K562 (cell line): ENCODE data around the gene CYTH1. TPM values are rescaled to one million over a fixed set of nuclear protein-coding genes. Genes with fewer than 3 reads are reported as not detected.

ENCODE experiments used
- ATAC-seq: fragments of 200-7000 bp; cut with Tn5 transposase; 3 replicates; pipeline ENCODE4 v1.9.1; 2020; ENCODE audit warnings: moderate library complexity
- BruUV-seq: library from RNA; stranded (reverse); fragments of 400-500 nt; replicated peaks from 2 replicates; lab custom pipeline; 2021; lab: Mats Ljungman, UMichigan
- CTCF ChIA-PET: fragments of 300-600 bp; formaldehyde crosslinking; extraction: SDS; loops from one replicate; lab custom pipeline; 2021; ENCODE audit warnings: low intra/inter-chr PET ratio; lab: Yijun Ruan, JAX
- POLR2A ChIA-PET: fragments of 300-600, 350-650 bp; sonication (Branson Sonifier 250); formaldehyde crosslinking; extraction: SDS; loops from one replicate; lab custom pipeline; 2021; ENCODE audit warnings: antibody characterized with exemption, inconsistent platforms; lab: Yijun Ruan, JAX
- DNase-seq, 4 experiments: peaks; one replicate each; pipeline versions ENCODE4 v3.0.0 to v3.0.0-alpha.2; 2011 to 2018; ENCODE audit warnings: low spot score in 3 of 4, mixed read lengths in 3 of 4; ENCODE audit errors: extremely low read depth in 1 of 4
- FAIRE-seq: peaks from 2 replicates; lab custom pipeline; 2011; peaks lifted over from hg19 to GRCh38; lab: Jason Lieb, UNC
- H2AFZ ChIP-seq: 2 replicates; pipeline ENCODE4 v1.6.0; 2011; ENCODE audit warnings: low read depth, low read length, control low read depth, inconsistent platforms
- H3K27ac ChIP-seq: fragments of 200-600 bp; 3 replicates; pipeline ENCODE4 v1.8.0; 2011; ENCODE audit warnings: low read depth, mild to moderate bottlenecking, control low read depth, inconsistent platforms, low read length, moderate library complexity, mixed read lengths; ENCODE audit errors: extremely low read depth
- H3K27me3 ChIP-seq, 2 experiments: fragments of 300-600 bp in 1 of 2; 2 replicates in 1 of 2; 3 replicates in 1 of 2; pipeline versions ENCODE4 v1.6.0 to v1.8.0; 2011; ENCODE audit warnings: inconsistent platforms in 2 of 2, low read length in 2 of 2, mild to moderate bottlenecking in 1 of 2, mixed read lengths in 1 of 2, moderate library complexity in 1 of 2; ENCODE audit not compliant: control insufficient read depth in 2 of 2, insufficient read depth in 2 of 2
- H3K36me3 ChIP-seq: fragments of 300-600 bp; 3 replicates; pipeline ENCODE4 v1.8.0; 2011; ENCODE audit warnings: mild to moderate bottlenecking, low read length, inconsistent platforms; ENCODE audit not compliant: control insufficient read depth, insufficient read depth
- H3K4me1 ChIP-seq, 2 experiments: fragments of 200-600 bp in 1 of 2; replicated peaks in 1 of 2; 2 replicates in 1 of 2; 3 replicates in 1 of 2; pipeline versions ENCODE4 v1.5.1 to v1.8.0; 2011; ENCODE audit warnings: inconsistent platforms in 2 of 2, low read length in 2 of 2, mild to moderate bottlenecking in 1 of 2, mixed read lengths in 1 of 2, moderate library complexity in 1 of 2; ENCODE audit not compliant: control insufficient read depth in 2 of 2, insufficient read depth in 2 of 2
- H3K4me2 ChIP-seq: 2 replicates; pipeline ENCODE4 v1.6.1; 2011; ENCODE audit warnings: low read length, control low read depth, inconsistent platforms, mixed read lengths; ENCODE audit not compliant: insufficient read depth
- H3K4me3 ChIP-seq: fragments of 200-600 bp; sonication (generic), shearing (Covaris generic); 2 replicates; pipeline ENCODE4 v1.5.1; 2016; ENCODE audit warnings: control low read depth, inconsistent platforms
- H3K79me2 ChIP-seq: fragments of 200-600 bp; 3 replicates; pipeline ENCODE4 v1.8.0; 2011; ENCODE audit warnings: low read length, inconsistent platforms; ENCODE audit not compliant: control insufficient read depth, insufficient read depth
- H3K9ac ChIP-seq, 2 experiments: 2 replicates each; pipeline versions ENCODE4 v1.6.0 to v1.6.1; 2011; ENCODE audit warnings: low read depth in 2 of 2, low read length in 2 of 2, control low read depth in 1 of 2, inconsistent platforms in 1 of 2, mild to moderate bottlenecking in 1 of 2, mixed read lengths in 1 of 2; ENCODE audit not compliant: insufficient read depth in 1 of 2
- H3K9me1 ChIP-seq: one replicate; pipeline ENCODE4 v1.6.0; 2011; ENCODE audit warnings: inconsistent platforms, mild to moderate bottlenecking, low read length, moderate library complexity; ENCODE audit not compliant: control insufficient read depth, insufficient read depth
- H3K9me3 ChIP-seq: replicated peaks from 2 replicates; pipeline ENCODE4 v1.5.1; 2011; ENCODE audit warnings: low read depth, low read length, inconsistent platforms; ENCODE audit not compliant: control insufficient read depth, insufficient read depth
- H4K20me1 ChIP-seq: replicated peaks from 2 replicates; pipeline ENCODE4 v1.6.1; 2011; ENCODE audit warnings: low read length, inconsistent platforms, mixed read lengths; ENCODE audit not compliant: control insufficient read depth, insufficient read depth
- AFF4 ChIP-seq: sonication (generic); formaldehyde crosslinking; IDR thresholded peaks from 2 replicates; pipeline ENCODE4 v1.8.0; 2023; ENCODE audit warnings: mild to moderate bottlenecking, missing genetic modification reagents
- ARID2 ChIP-seq: fragments of 450-650 bp; IDR thresholded peaks from 2 replicates; pipeline ENCODE4 v1.6.1; 2017; ENCODE audit warnings: antibody characterized with exemption, mild to moderate bottlenecking
- ATF1 ChIP-seq, 2 experiments: fragments of 450-650 bp in 1 of 2; IDR thresholded peaks; 2 replicates each; pipeline ENCODE4 v1.6.1; 2016; ENCODE audit warnings: missing compliant biosample characterization in 1 of 2, missing genetic modification characterization in 1 of 2
- CEBPG ChIP-seq, 3 experiments: fragments of 200-800 bp in 1 of 3; sonication (Bioruptor generic) in 1 of 3; sonication (generic) in 1 of 3; formaldehyde crosslinking in 1 of 3; IDR thresholded peaks in 2 of 3; conservative IDR thresholded peaks in 1 of 3; 2 replicates each; pipeline versions ENCODE4 v1.6.1 to v1.8.0; 2016 to 2022; ENCODE audit warnings: missing compliant biosample characterization in 2 of 3, missing genetic modification characterization in 2 of 3, mild to moderate bottlenecking in 1 of 3, missing genetic modification reagents in 1 of 3
- DMBX1 ChIP-seq: fragments of 250-450 bp; sonication (Bioruptor Pico); IDR thresholded peaks from 2 replicates; pipeline ENCODE4 v1.8.0; 2022; ENCODE audit warnings: inconsistent platforms, mild to moderate bottlenecking, moderate library complexity, borderline replicate concordance
- HDAC8 ChIP-seq: fragments of 450-650 bp; IDR thresholded peaks from 2 replicates; pipeline ENCODE4 v1.6.1; 2016; ENCODE audit warnings: mild to moderate bottlenecking, missing genetic modification characterization, moderate library complexity, missing compliant biosample characterization
- SRSF3 ChIP-seq: fragments of 200-400 bp; formaldehyde crosslinking; IDR thresholded peaks from 2 replicates; pipeline ENCODE4 v1.6.1; 2016; ENCODE audit warnings: mild to moderate bottlenecking, low read length, moderate library complexity; ENCODE audit not compliant: insufficient read depth
- THRB ChIP-seq: fragments of 450-650 bp; formaldehyde crosslinking; conservative IDR thresholded peaks from 2 replicates; pipeline ENCODE4 v1.4.0; 2022; ENCODE audit warnings: mild to moderate bottlenecking, missing genetic modification characterization
- ZC3H4 ChIP-seq: sonication (generic); formaldehyde crosslinking; IDR thresholded peaks from 2 replicates; pipeline ENCODE4 v1.9.0; 2021; ENCODE audit warnings: missing genetic modification reagents, borderline replicate concordance
- WGBS: fragments of 100-300 bp; shearing (Covaris generic); methylation state at CpG from one replicate; pipeline ENCODE4 v1.1.6; 2016; ENCODE audit warnings: low coverage, mixed read lengths; ENCODE audit not compliant: insufficient coverage; ENCODE audit errors: missing lambda C conversion rate; 5-methylcytosine and 5-hydroxymethylcytosine counted together
- in situ Hi-C: fragments of 300-500 bp; cut with MboI; formaldehyde crosslinking; loops from 4 replicates; pipeline ENCODE4 v1.15.0; 2018; ENCODE audit warnings: inconsistent platforms, mixed read lengths
- intact Hi-C: fragments of 100-400 bp; cut with micrococcal nuclease; formaldehyde crosslinking; loops from 2 replicates; pipeline ENCODE4 v1.14.2; 2022
- polyA plus RNA-seq, 8 experiments: library from polyadenylated mRNA; depleted of rRNA in 4 of 8; stranded (reverse) in 5 of 8; unstranded in 3 of 8; fragments of >200 nt; fragmentation: Nextera tagmentation in 2 of 8; fragmentation: Illumina TruSeq in 1 of 8; extraction: Ambion mirVana in 2 of 8; extraction: Trizol in 1 of 8; gene quantifications; 2 replicates each; pipeline versions ENCODE4 v1.2.1 to v1.2.3, GENCODE V29; 2011 to 2014; ENCODE audit warnings: inconsistent platforms in 1 of 8, missing spikeins in 1 of 8
- total RNA-seq, 7 experiments: library from RNA; depleted of rRNA in 6 of 7; stranded (reverse); fragments of >200 nt in 6 of 7; fragmentation: Illumina TruSeq in 2 of 7; extraction: Trizol in 2 of 7; gene quantifications; 2 replicates each; pipeline versions ENCODE4 v1.2.1 to v1.2.3, GENCODE V29; 2011 to 2021; ENCODE audit warnings: low replicate concordance in 1 of 7

The CYTH1 gene
- total and polyA plus RNA-seq, 9 of the 15 experiments (the other 6 are each of a cell fraction or from before 2014, with no cell fraction given): 0.52 to 27.7 (median 16.8) TPM

- no peak for TF ChIP-seq THRB (CRISPR knock-in tag)
Measured at GRCh38 chr17:78806451-78806850, 24.4 kb upstream of the CYTH1 start (continued).

- no peak for TF ChIP-seq SRSF3
- no peak for TF ChIP-seq ARID2
- TF ChIP-seq AFF4: no peak
- no peak for TF ChIP-seq CEBPG (CRISPR knock-in tag; IDR thresholded peaks at IDR 0.05)
- no peak for TF ChIP-seq CEBPG (tag; conservative IDR thresholded peaks at IDR 0.05 in 1 of 2, IDR thresholded peaks at IDR 0.05 in 1 of 2)
- TF ChIP-seq DMBX1 (CRISPR knock-in tag): no peak
- no peak for TF ChIP-seq ATF1 (CRISPR knock-in tag; IDR thresholded peaks at IDR 0.05)
- TF ChIP-seq ATF1 (tag; IDR thresholded peaks at IDR 0.05): no peak
- no peak for TF ChIP-seq HDAC8 (tag)
- TF ChIP-seq ZC3H4 (CRISPR knock-in tag): no peak
- no peak for ATAC-seq
- no peaks in the 10 kb centered on the region for H3K79me2 ChIP-seq
- H4K20me1 ChIP-seq: no peaks in the 10 kb centered on the region
- no peaks in the 10 kb centered on the region; a peak in 1 of 5 replicates for H3K4me1 ChIP-seq
- no peak for DNase-seq
- FAIRE-seq: no peak
- H3K9me3 ChIP-seq: no peaks in the 10 kb centered on the region
- H3K4me2 ChIP-seq: no peak overlapping the region
- ChIA-PET POLR2A (interaction anchor here (0.6 to 3.3 kb wide), 2 partner anchors 16 to 21 kb away, joined by 3 to 16 read pairs; no protein-coding TSS in a partner anchor), CTCF (no interaction called here)
- WGBS: 89% methylated on average over 14 of the region's 14 CpGs
- in situ Hi-C loops (no loop called here), intact Hi-C loops (no loop called here)
- no peak overlapping the region for H2AFZ ChIP-seq
- H3K9ac ChIP-seq: 0 out of 4 replicates have a peak overlapping the region, but pooled peaks of 1 of the 2 experiments have one; percentile 0
- H3K9me1 ChIP-seq: no peaks in the 10 kb centered on the region
- BruUV-seq: no TSS peak
- H3K36me3 ChIP-seq: peaks cover 91% of the 10 kb centered on the region
- H3K4me3 ChIP-seq: no peak overlapping the region
- no peak overlapping the region for H3K27ac ChIP-seq
- no peaks in the 10 kb centered on the region for H3K27me3 ChIP-seq
Measured at GRCh38 chr17:78805301-78805700, 23.2 kb upstream of the CYTH1 start.
